ENCODE measurements around the gene AHI1. TPM values are rescaled to one million over a fixed set of nuclear protein-coding genes. Genes with fewer than 3 reads are reported as not detected.

AHI1 gene
- polyA plus RNA-seq, 1 donor (not counting 4 experiments of a cell fraction or from before 2014, with no cell fraction given): 7.0 TPM

DNA sequence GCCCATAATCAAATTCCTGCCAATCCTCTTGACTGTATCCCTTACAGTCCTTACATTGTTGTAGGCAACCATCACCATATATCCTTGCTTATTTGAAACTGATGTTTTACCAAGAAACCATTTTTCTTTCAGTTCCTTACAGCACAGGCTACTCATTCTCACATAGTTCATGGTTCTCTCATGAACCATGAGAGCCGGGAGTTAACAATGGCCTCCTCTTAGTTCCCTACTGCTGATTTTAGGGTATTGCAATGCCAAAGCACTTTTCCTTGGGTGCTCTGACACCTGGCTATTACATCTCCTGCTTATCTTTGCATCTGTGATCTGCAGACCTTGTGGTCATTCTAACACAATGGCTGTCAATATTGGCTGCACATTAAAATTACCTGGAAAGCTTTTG lies 183.0 kb downstream of the AHI1 start:
- Histone ChIP-seq H3K9ac (ENCODE audit: control insufficient read depth, extremely low read depth, insufficient read depth, low read length) (no peak overlapping the region), H3K4me3 (ENCODE audit: control insufficient read depth in 2 of 3, extremely low read depth in 1 of 3, insufficient read depth in 2 of 3, low read depth in 1 of 3, low read length in 3 of 3) (no peak overlapping the region), H3K27ac (ENCODE audit: control insufficient read depth, insufficient read depth, low read length) (no peak overlapping the region), H2AFZ (ENCODE audit: control insufficient read depth, low read length) (no peak overlapping the region), H4K20me1 (ENCODE audit: control insufficient read depth, extremely low read depth, insufficient read depth, low read length) (no peaks in the 10 kb centered on the region), H3K4me1 (ENCODE audit: control insufficient read depth, extremely low read depth, insufficient read depth, low read length) (no peaks in the 10 kb centered on the region), H3K4me2 (ENCODE audit: control insufficient read depth, extremely low read depth, insufficient read depth, low read depth, low read length) (no peak overlapping the region), H3K9me1 (ENCODE audit: control insufficient read depth, extremely low read depth, insufficient read depth, low read length) (no peaks in the 10 kb centered on the region), H3K9me3 (ENCODE audit: control insufficient read depth, low read depth, low read length) (no peaks in the 10 kb centered on the region), H3K27me3 (ENCODE audit: control insufficient read depth, extremely low read depth, insufficient read depth, low read length) (no peaks in the 10 kb centered on the region), H3K79me2 (ENCODE audit: control insufficient read depth, insufficient read depth, low read length) (no peaks in the 10 kb centered on the region), H3K36me3 (ENCODE audit: control insufficient read depth in 2 of 2, extremely low read depth in 1 of 2, insufficient read depth in 2 of 2, low read length in 2 of 2) (no peaks in the 10 kb centered on the region)
- FAIRE-seq (no peak), DNase-seq (ENCODE audit: low read depth, low spot score) (no peak)
- dilution Hi-C loops (cut with MboI; ENCODE audit: extremely low pct_ligation_motif_present, low sequenced_read_pairs): no loop called here
- TF ChIP-seq CTCF (optimal IDR thresholded peaks at IDR 0.05 in 1 of 3, IDR thresholded peaks at IDR 0.05 in 1 of 3, conservative IDR thresholded peaks at IDR 0.05 in 1 of 3; ENCODE audit: extremely low read depth in 1 of 3, insufficient read depth in 2 of 3, low read length in 3 of 3) (no peak), EZH2 (IDR thresholded peaks at IDR 0.05; ENCODE audit: low read length) (no peak)

GRCh38 chr6:135311446-135312200 lies 185.9 kb downstream of the AHI1 start:
- Histone ChIP-seq H3K27ac (ENCODE audit: control insufficient read depth, insufficient read depth, low read length) (no peak overlapping the region), H3K27me3 (ENCODE audit: control insufficient read depth, extremely low read depth, insufficient read depth, low read length) (no peaks in the 10 kb centered on the region), H3K9me1 (ENCODE audit: control insufficient read depth, extremely low read depth, insufficient read depth, low read length) (no peaks in the 10 kb centered on the region), H3K9me3 (ENCODE audit: control insufficient read depth, low read depth, low read length) (no peaks in the 10 kb centered on the region), H4K20me1 (ENCODE audit: control insufficient read depth, extremely low read depth, insufficient read depth, low read length) (no peaks in the 10 kb centered on the region), H3K36me3 (ENCODE audit: control insufficient read depth in 2 of 2, extremely low read depth in 1 of 2, insufficient read depth in 2 of 2, low read length in 2 of 2) (no peaks in the 10 kb centered on the region), H3K4me2 (ENCODE audit: control insufficient read depth, extremely low read depth, insufficient read depth, low read depth, low read length) (no peak overlapping the region), H2AFZ (ENCODE audit: control insufficient read depth, low read length) (no peak overlapping the region), H3K4me1 (ENCODE audit: control insufficient read depth, extremely low read depth, insufficient read depth, low read length) (no peaks in the 10 kb centered on the region), H3K79me2 (ENCODE audit: control insufficient read depth, insufficient read depth, low read length) (no peaks in the 10 kb centered on the region), H3K4me3 (ENCODE audit: control insufficient read depth in 2 of 3, extremely low read depth in 1 of 3, insufficient read depth in 2 of 3, low read depth in 1 of 3, low read length in 3 of 3) (no peak overlapping the region), H3K9ac (ENCODE audit: control insufficient read depth, extremely low read depth, insufficient read depth, low read length) (no peak overlapping the region)
- no peak for FAIRE-seq
- TF ChIP-seq CTCF (optimal IDR thresholded peaks at IDR 0.05 in 1 of 3, IDR thresholded peaks at IDR 0.05 in 1 of 3, conservative IDR thresholded peaks at IDR 0.05 in 1 of 3; ENCODE audit: extremely low read depth in 1 of 3, insufficient read depth in 2 of 3, low read length in 3 of 3) (no peak), EZH2 (IDR thresholded peaks at IDR 0.05; ENCODE audit: low read length) (no peak)
- no peak for DNase-seq (ENCODE audit: low read depth, low spot score)
- dilution Hi-C loops (cut with MboI; ENCODE audit: extremely low pct_ligation_motif_present, low sequenced_read_pairs): no loop called here

All from keratinocyte (primary cell).